ENCODE measurements around the gene NARS2.
A peak's percentile ranks its signal among the peaks of the same experiment; 100 is the strongest.
"Not testable (repeated sequence)": the region's sequence is repeated elsewhere in the genome, so short reads cannot be mapped to it uniquely, and the experiment has no call there.

The NARS2 gene

GRCh38 chr11:78493413-78493975 is 81.2 kb downstream of the NARS2 start:
- DNase-seq (ENCODE audit: low read depth in 2 of 3, low spot score in 1 of 3), result no peak

GRCh38 chr11:78492973-78493372 is 81.7 kb downstream of the NARS2 start:
- no peak for DNase-seq (ENCODE audit: low read depth in 2 of 3, low spot score in 1 of 3)

- no peak for DNase-seq (ENCODE audit: low read depth in 2 of 3, low spot score in 1 of 3)
These were observed 85.5 kb downstream of the NARS2 start for GRCh38 chr11:78489184-78489583.

- DNase-seq (ENCODE audit: low read depth in 2 of 3, low spot score in 1 of 3), result no peak
These were observed 96.1 kb downstream of the NARS2 start for GRCh38 chr11:78478536-78478935.

- no peak for DNase-seq (ENCODE audit: low read depth in 2 of 3, low spot score in 1 of 3)
These were observed 98.6 kb downstream of the NARS2 start for GRCh38 chr11:78476066-78476465.

GRCh38 chr11:78474451-78474850 is 100.2 kb downstream of the NARS2 start:
- no peak for DNase-seq (ENCODE audit: low read depth in 2 of 3, low spot score in 1 of 3)

- no peak for DNase-seq (ENCODE audit: low read depth in 2 of 3, low spot score in 1 of 3)
These were observed 101.8 kb downstream of the NARS2 start for GRCh38 chr11:78472905-78473304.

- no peak for DNase-seq (ENCODE audit: low read depth in 2 of 3, low spot score in 1 of 3)
These were observed 102.3 kb downstream of the NARS2 start for GRCh38 chr11:78472382-78472781.

- no peak for DNase-seq (ENCODE audit: low read depth in 2 of 3, low spot score in 1 of 3)
These were observed 103.7 kb downstream of the NARS2 start for GRCh38 chr11:78470861-78471442.

- DNase-seq (ENCODE audit: low read depth in 2 of 3, low spot score in 1 of 3), result no peak
These were observed 104.8 kb downstream of the NARS2 start for GRCh38 chr11:78469896-78470295.

- DNase-seq (ENCODE audit: low read depth in 2 of 3, low spot score in 1 of 3), result no peak
These were observed 106.7 kb downstream of the NARS2 start for GRCh38 chr11:78467931-78468330.

- no peak for DNase-seq (ENCODE audit: low read depth in 2 of 3, low spot score in 1 of 3)
These were observed 107.3 kb downstream of the NARS2 start for GRCh38 chr11:78467370-78467769.

GRCh38 chr11:78465169-78465942 is 109.3 kb downstream of the NARS2 start:
- DNase-seq (ENCODE audit: low read depth in 2 of 3, low spot score in 1 of 3), result peak in 1 of 3 donors; percentile 18

GRCh38 chr11:78464787-78465168 is 109.9 kb downstream of the NARS2 start:
- DNase-seq (ENCODE audit: low read depth in 2 of 3, low spot score in 1 of 3), result not testable (repeated sequence)

- no peak for DNase-seq (ENCODE audit: low read depth in 2 of 3, low spot score in 1 of 3)
These were observed 114.2 kb downstream of the NARS2 start for GRCh38 chr11:78460471-78460870.

- no peak for DNase-seq (ENCODE audit: low read depth in 2 of 3, low spot score in 1 of 3)
These were observed 114.9 kb downstream of the NARS2 start for GRCh38 chr11:78459738-78460137.

GRCh38 chr11:78457448-78457847 is 117.2 kb downstream of the NARS2 start:
- no peak for DNase-seq (ENCODE audit: low read depth in 2 of 3, low spot score in 1 of 3)

- DNase-seq (ENCODE audit: low read depth in 2 of 3, low spot score in 1 of 3), result no peak
These were observed 121.3 kb downstream of the NARS2 start for GRCh38 chr11:78453140-78453935.

GRCh38 chr11:78451371-78452150 is 123.1 kb downstream of the NARS2 start:
- DNase-seq (ENCODE audit: low read depth in 2 of 3, low spot score in 1 of 3), result no peak

GRCh38 chr11:78450866-78451265 is 123.8 kb downstream of the NARS2 start:
- no peak for DNase-seq (ENCODE audit: low read depth in 2 of 3, low spot score in 1 of 3)

- no peak for DNase-seq (ENCODE audit: low read depth in 2 of 3, low spot score in 1 of 3)
These were observed 124.8 kb downstream of the NARS2 start for GRCh38 chr11:78449866-78450265.

Measured in stimulated activated CD4-positive, alpha-beta T cell treated with anti-CD3 and anti-CD28 coated beads, Interleukin-12 subunit alpha, Interleukin-12 subunit beta, amount 100 ng/mL, for 48 hours (primary cell).